HepG2 (cell line): Measurements from ENCODE around the gene PANK2. TPM values are rescaled to one million over a fixed set of nuclear protein-coding genes. Genes with fewer than 3 reads are reported as not detected.

Experiments used
- CAMTA2 ChIP-seq: sonication (generic); formaldehyde crosslinking; IDR thresholded peaks from 2 replicates; pipeline ENCODE4 v1.4.0; 2020; ENCODE audit warnings: mild to moderate bottlenecking, missing genetic modification reagents, borderline replicate concordance
- CTCF ChIP-seq: sonication (generic); formaldehyde crosslinking; IDR thresholded peaks from 2 replicates; pipeline ENCODE4 v1.5.0; 2020; ENCODE audit warnings: mild to moderate bottlenecking, missing genetic modification reagents, moderate library complexity
- DNMT1 ChIP-seq: sonication (generic); formaldehyde crosslinking; IDR thresholded peaks from 2 replicates; pipeline ENCODE4 v1.5.1; 2020; ENCODE audit warnings: mild to moderate bottlenecking, missing genetic modification reagents
- ERF ChIP-seq: IDR thresholded peaks from 2 replicates; pipeline ENCODE4 v1.6.1; 2018; ENCODE audit warnings: missing biosample characterization, missing genetic modification reagents
- FOSL1 ChIP-seq: sonication (generic); formaldehyde crosslinking; IDR thresholded peaks from 2 replicates; pipeline ENCODE4 v1.9.0; 2021; ENCODE audit warnings: missing genetic modification reagents, borderline replicate concordance
- HMG20B ChIP-seq: conservative IDR thresholded peaks from 2 replicates; pipeline ENCODE4 v1.6.1; 2016; ENCODE audit warnings: missing genetic modification reagents, missing compliant biosample characterization
- HNF4A ChIP-seq: sonication (generic); formaldehyde crosslinking; IDR thresholded peaks from 2 replicates; pipeline ENCODE4 v1.4.0; 2020; ENCODE audit warnings: missing genetic modification reagents
- KAT7 ChIP-seq: IDR thresholded peaks from 2 replicates; pipeline ENCODE4 v1.6.1; 2018; ENCODE audit warnings: borderline replicate concordance, missing compliant biosample characterization
- KLF15 ChIP-seq: sonication (generic); formaldehyde crosslinking; IDR thresholded peaks from 2 replicates; pipeline ENCODE4 v1.8.1; 2023; ENCODE audit warnings: borderline replicate concordance, mild to moderate bottlenecking, inconsistent platforms, missing genetic modification reagents, mixed read lengths
- KMT2B ChIP-seq: IDR thresholded peaks from 2 replicates; pipeline ENCODE4 v1.6.1; 2016; ENCODE audit warnings: missing genetic modification reagents, missing compliant biosample characterization
- MBD4 ChIP-seq: IDR thresholded peaks from 2 replicates; pipeline ENCODE4 v1.6.1; 2012; ENCODE audit warnings: low read length, inconsistent platforms, borderline replicate concordance
- MIER3 ChIP-seq: IDR thresholded peaks from 2 replicates; pipeline ENCODE4 v1.6.1; 2016; ENCODE audit warnings: missing compliant biosample characterization, borderline replicate concordance
- MIXL1 ChIP-seq: IDR thresholded peaks from 2 replicates; pipeline ENCODE4 v1.6.1; 2016
- PLRG1 ChIP-seq: fragments of 450-650 bp; conservative IDR thresholded peaks from 2 replicates; pipeline ENCODE4 v1.6.1; 2016
- RFX5 ChIP-seq: IDR thresholded peaks from 2 replicates; pipeline ENCODE4 v1.6.1; 2011; ENCODE audit warnings: low read depth, low read length, improper control_type of control experiment
- SALL1 ChIP-seq: sonication (generic); formaldehyde crosslinking; IDR thresholded peaks from 2 replicates; pipeline ENCODE4 v1.8.0; 2022; ENCODE audit warnings: mild to moderate bottlenecking, missing genetic modification reagents
- SCMH1 ChIP-seq: sonication (generic); formaldehyde crosslinking; IDR thresholded peaks from 2 replicates; pipeline ENCODE4 v1.9.0; 2021; ENCODE audit warnings: missing genetic modification reagents, mild to moderate bottlenecking, borderline replicate concordance
- SMARCC2 ChIP-seq: fragments of 450-650 bp; IDR thresholded peaks from 2 replicates; pipeline ENCODE4 v1.6.1; 2017; ENCODE audit warnings: antibody characterized with exemption, mild to moderate bottlenecking
- SUZ12 ChIP-seq: fragments of 150-350 bp; IDR thresholded peaks from 2 replicates; pipeline ENCODE4 v1.6.1; 2014; ENCODE audit warnings: low read depth, low read length
- TBX2 ChIP-seq: sonication (generic); formaldehyde crosslinking; IDR thresholded peaks from 2 replicates; pipeline ENCODE4 v1.5.0; 2020; ENCODE audit warnings: missing genetic modification reagents, mild to moderate bottlenecking, borderline replicate concordance
- TCF7L2 ChIP-seq: IDR thresholded peaks from 2 replicates; pipeline ENCODE4 v1.6.1; 2011; ENCODE audit warnings: mild to moderate bottlenecking, low read depth, low read length, moderate library complexity
- THAP11 ChIP-seq: IDR thresholded peaks from 2 replicates; pipeline ENCODE4 v1.6.1; 2016; ENCODE audit warnings: missing biosample characterization, missing genetic modification reagents
- ZC3H4 ChIP-seq: sonication (generic); formaldehyde crosslinking; IDR thresholded peaks from 2 replicates; pipeline ENCODE4 v1.4.0; 2020; ENCODE audit warnings: missing genetic modification reagents, borderline replicate concordance
- ZEB1 ChIP-seq: IDR thresholded peaks from 2 replicates; pipeline ENCODE4 v1.6.1; 2012; ENCODE audit warnings: mild to moderate bottlenecking, low read depth, inconsistent platforms; ENCODE audit not compliant: insufficient replicate concordance
- ZNF253 ChIP-seq: sonication (generic); formaldehyde crosslinking; IDR thresholded peaks from 2 replicates; pipeline ENCODE4 v1.8.0; 2022; ENCODE audit warnings: mild to moderate bottlenecking, missing genetic modification reagents, borderline replicate concordance
- ZNF672 ChIP-seq: sonication (generic); formaldehyde crosslinking; IDR thresholded peaks from 2 replicates; pipeline ENCODE4 v1.8.1; 2022; ENCODE audit warnings: missing genetic modification reagents
- ZNF773 ChIP-seq: sonication (generic); formaldehyde crosslinking; IDR thresholded peaks from 2 replicates; pipeline ENCODE4 v1.4.0; 2020; ENCODE audit warnings: missing genetic modification reagents, borderline replicate concordance
- polyA plus RNA-seq, 8 experiments: library from polyadenylated mRNA; depleted of rRNA in 3 of 8; stranded (reverse) in 7 of 8; unstranded in 1 of 8; fragments of >200 nt; fragmentation: Illumina TruSeq in 4 of 8; extraction: Trizol in 4 of 8; gene quantifications; 2 replicates each; pipeline versions ENCODE4 v1.2.1 to v1.2.3, GENCODE V29; 2011 to 2016; ENCODE audit warnings: low read depth in 4 of 8, missing spikeins in 1 of 8, mixed read lengths in 1 of 8; ENCODE audit not compliant: insufficient read depth in 1 of 8
- total RNA-seq, 5 experiments: library from RNA; depleted of rRNA; stranded (reverse); fragments of >200 nt; fragmentation: Illumina TruSeq; extraction: Trizol; gene quantifications; 2 replicates each; pipeline ENCODE4 v1.2.3, GENCODE V29; 2016; ENCODE audit warnings: low read depth in 1 of 5
- TF ChIP-seq, protein P1 (sequence below): sonication (generic); formaldehyde crosslinking; conservative IDR thresholded peaks from 2 replicates; pipeline ENCODE4 v1.8.0; 2022; ENCODE audit warnings: low read depth, missing genetic modification reagents
- TF ChIP-seq, protein P2 (sequence below): sonication (generic); formaldehyde crosslinking; IDR thresholded peaks from 2 replicates; pipeline ENCODE4 v1.5.1; 2020; ENCODE audit warnings: missing genetic modification reagents, mild to moderate bottlenecking, borderline replicate concordance

Gene PANK2
- total and polyA plus RNA-seq, 2 of the 13 experiments (the other 11 are each of a cell fraction or from before 2014, with no cell fraction given) = 39.2 to 123 TPM

GRCh38 chr20:3846740-3847428 is 42.3 kb upstream of the PANK2 start, which contains the start of gene MAVS (continued):
- TF ChIP-seq ZC3H4 (CRISPR knock-in tag) (no peak), CTCF (CRISPR knock-in tag) (peak; percentile 68), ZNF773 (CRISPR knock-in tag) (peak; percentile 33; the same call in 1 of the 2 replicates), MIXL1 (CRISPR knock-in tag) (peak; percentile 61; the same call in 1 of the 2 replicates), TCF7L2 (no peak), RFX5 (peak; percentile 63; the same call in 1 of the 2 replicates), THAP11 (CRISPR knock-in tag) (peak; percentile 75), KLF15 (CRISPR knock-in tag) (no peak; the same call in none of the 2 replicates), MIER3 (CRISPR knock-in tag) (no peak), ZNF672 (CRISPR knock-in tag) (no peak), SCMH1 (CRISPR knock-in tag) (no peak), FOSL1 (CRISPR knock-in tag) (no peak), HMG20B (CRISPR knock-in tag) (no peak), KAT7 (CRISPR knock-in tag) (peak; percentile 99), ERF (CRISPR knock-in tag) (peak; percentile 94), SUZ12 (no peak), MBD4 (no peak), HNF4A (peak; percentile 42; the same call in 1 of the 2 replicates), KMT2B (CRISPR knock-in tag) (peak; percentile 85), DNMT1 (CRISPR knock-in tag) (peak; percentile 99), SMARCC2 (no peak), PLRG1 (no peak), CAMTA2 (CRISPR knock-in tag) (no peak), ZEB1 (peak; percentile 52), TBX2 (CRISPR knock-in tag) (peak; percentile 73), SALL1 (peak; percentile 80; the same call in 1 of the 2 replicates), ZNF253 (CRISPR knock-in tag) (peak; percentile 78; the same call in 1 of the 2 replicates)
- TF ChIP-seq, protein P1, sequence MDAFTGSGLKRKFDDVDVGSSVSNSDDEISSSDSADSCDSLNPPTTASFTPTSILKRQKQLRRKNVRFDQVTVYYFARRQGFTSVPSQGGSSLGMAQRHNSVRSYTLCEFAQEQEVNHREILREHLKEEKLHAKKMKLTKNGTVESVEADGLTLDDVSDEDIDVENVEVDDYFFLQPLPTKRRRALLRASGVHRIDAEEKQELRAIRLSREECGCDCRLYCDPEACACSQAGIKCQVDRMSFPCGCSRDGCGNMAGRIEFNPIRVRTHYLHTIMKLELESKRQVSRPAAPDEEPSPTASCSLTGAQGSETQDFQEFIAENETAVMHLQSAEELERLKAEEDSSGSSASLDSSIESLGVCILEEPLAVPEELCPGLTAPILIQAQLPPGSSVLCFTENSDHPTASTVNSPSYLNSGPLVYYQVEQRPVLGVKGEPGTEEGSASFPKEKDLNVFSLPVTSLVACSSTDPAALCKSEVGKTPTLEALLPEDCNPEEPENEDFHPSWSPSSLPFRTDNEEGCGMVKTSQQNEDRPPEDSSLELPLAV (CRISPR knock-in tag) = no peak
- TF ChIP-seq, protein P2, sequence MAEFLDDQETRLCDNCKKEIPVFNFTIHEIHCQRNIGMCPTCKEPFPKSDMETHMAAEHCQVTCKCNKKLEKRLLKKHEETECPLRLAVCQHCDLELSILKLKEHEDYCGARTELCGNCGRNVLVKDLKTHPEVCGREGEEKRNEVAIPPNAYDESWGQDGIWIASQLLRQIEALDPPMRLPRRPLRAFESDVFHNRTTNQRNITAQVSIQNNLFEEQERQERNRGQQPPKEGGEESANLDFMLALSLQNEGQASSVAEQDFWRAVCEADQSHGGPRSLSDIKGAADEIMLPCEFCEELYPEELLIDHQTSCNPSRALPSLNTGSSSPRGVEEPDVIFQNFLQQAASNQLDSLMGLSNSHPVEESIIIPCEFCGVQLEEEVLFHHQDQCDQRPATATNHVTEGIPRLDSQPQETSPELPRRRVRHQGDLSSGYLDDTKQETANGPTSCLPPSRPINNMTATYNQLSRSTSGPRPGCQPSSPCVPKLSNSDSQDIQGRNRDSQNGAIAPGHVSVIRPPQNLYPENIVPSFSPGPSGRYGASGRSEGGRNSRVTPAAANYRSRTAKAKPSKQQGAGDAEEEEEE = no peak
